Astrocyte (in vitro differentiated cells and primary cell): ENCODE results near the gene ZBTB7C.

Experiments
- CTCF ChIP-seq: IDR thresholded peaks from 2 replicates; pipeline ENCODE4 v1.5.1; 2011; ENCODE audit warnings: low read depth, mild to moderate bottlenecking, inconsistent platforms, low read length, moderate library complexity; ENCODE audit not compliant: insufficient read depth
- EZH2 ChIP-seq: IDR thresholded peaks from 2 replicates; pipeline ENCODE4 v1.6.1; 2012; ENCODE audit warnings: mild to moderate bottlenecking, low read length, inconsistent platforms; ENCODE audit not compliant: insufficient read depth

- TF ChIP-seq CTCF (no peak), EZH2 (no peak)
Measured at GRCh38 chr18:48375150-48375800, 33.9 kb downstream of the ZBTB7C start.
